ENCODE data around the gene GJB1.

GJB1 gene

GRCh38 chrX:71244359-71245128 lies 21.5 kb downstream of the GJB1 start:
- ATAC-seq: no peak
- TF ChIP-seq CSRNP3 (CRISPR knock-in tag; IDR thresholded peaks at IDR 0.05): no peak
- no peak for TF ChIP-seq ZC3H10 (CRISPR knock-in tag; IDR thresholded peaks at IDR 0.05)
- TF ChIP-seq GLIS3 (CRISPR knock-in tag; IDR thresholded peaks at IDR 0.05): no peak
- TF ChIP-seq RARB (CRISPR knock-in tag; IDR thresholded peaks at IDR 0.05): no peak

GRCh38 chrX:71245159-71245558 lies 22.1 kb downstream of the GJB1 start:
- ATAC-seq: no peak
- TF ChIP-seq, protein P1, sequence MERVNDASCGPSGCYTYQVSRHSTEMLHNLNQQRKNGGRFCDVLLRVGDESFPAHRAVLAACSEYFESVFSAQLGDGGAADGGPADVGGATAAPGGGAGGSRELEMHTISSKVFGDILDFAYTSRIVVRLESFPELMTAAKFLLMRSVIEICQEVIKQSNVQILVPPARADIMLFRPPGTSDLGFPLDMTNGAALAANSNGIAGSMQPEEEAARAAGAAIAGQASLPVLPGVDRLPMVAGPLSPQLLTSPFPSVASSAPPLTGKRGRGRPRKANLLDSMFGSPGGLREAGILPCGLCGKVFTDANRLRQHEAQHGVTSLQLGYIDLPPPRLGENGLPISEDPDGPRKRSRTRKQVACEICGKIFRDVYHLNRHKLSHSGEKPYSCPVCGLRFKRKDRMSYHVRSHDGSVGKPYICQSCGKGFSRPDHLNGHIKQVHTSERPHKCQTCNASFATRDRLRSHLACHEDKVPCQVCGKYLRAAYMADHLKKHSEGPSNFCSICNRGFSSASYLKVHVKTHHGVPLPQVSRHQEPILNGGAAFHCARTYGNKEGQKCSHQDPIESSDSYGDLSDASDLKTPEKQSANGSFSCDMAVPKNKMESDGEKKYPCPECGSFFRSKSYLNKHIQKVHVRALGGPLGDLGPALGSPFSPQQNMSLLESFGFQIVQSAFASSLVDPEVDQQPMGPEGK (CRISPR knock-in tag; IDR thresholded peaks at IDR 0.05; ENCODE audit: borderline replicate concordance): no peak
- TF ChIP-seq ZNF565 (CRISPR knock-in tag; conservative IDR thresholded peaks at IDR 0.05; ENCODE audit: low read depth): no peak
- TF ChIP-seq TCF4 (CRISPR knock-in tag; IDR thresholded peaks at IDR 0.05; ENCODE audit: borderline replicate concordance): no peak
- no peak for TF ChIP-seq GLIS3 (CRISPR knock-in tag; IDR thresholded peaks at IDR 0.05)
- TF ChIP-seq ZC3H10 (CRISPR knock-in tag; IDR thresholded peaks at IDR 0.05): no peak
- no peak for TF ChIP-seq OSR1 (CRISPR knock-in tag; IDR thresholded peaks at IDR 0.05)
- TF ChIP-seq PPARA (CRISPR knock-in tag; IDR thresholded peaks at IDR 0.05; ENCODE audit: borderline replicate concordance): no peak
- TF ChIP-seq SNAI2 (CRISPR knock-in tag; IDR thresholded peaks at IDR 0.05): no peak
- TF ChIP-seq CSRNP3 (CRISPR knock-in tag; IDR thresholded peaks at IDR 0.05): no peak
- no peak for TF ChIP-seq ZFP30 (CRISPR knock-in tag; IDR thresholded peaks at IDR 0.05)
- no peak for TF ChIP-seq RARB (CRISPR knock-in tag; IDR thresholded peaks at IDR 0.05)
- no peak for TF ChIP-seq TOX (CRISPR knock-in tag; IDR thresholded peaks at IDR 0.05; ENCODE audit: borderline replicate concordance)
- no peak for TF ChIP-seq ZNF8 (CRISPR knock-in tag; IDR thresholded peaks at IDR 0.05)
- TF ChIP-seq CREB5 (CRISPR knock-in tag; IDR thresholded peaks at IDR 0.05; ENCODE audit: low read depth): no peak
- no peak for TF ChIP-seq CSDC2 (CRISPR knock-in tag; IDR thresholded peaks at IDR 0.05)

GRCh38 chrX:71250841-71251240 lies 27.8 kb downstream of the GJB1 start:
- TF ChIP-seq BACH2 (CRISPR knock-in tag; IDR thresholded peaks at IDR 0.05; ENCODE audit: borderline replicate concordance) (no peak), CREB5 (CRISPR knock-in tag; IDR thresholded peaks at IDR 0.05; ENCODE audit: low read depth) (no peak)

GRCh38 chrX:71251466-71251973 lies 28.5 kb downstream of the GJB1 start:
- no peak for ATAC-seq
- no peak for TF ChIP-seq ZFP3 (CRISPR knock-in tag; IDR thresholded peaks at IDR 0.05)
- TF ChIP-seq PPARA (CRISPR knock-in tag; IDR thresholded peaks at IDR 0.05; ENCODE audit: borderline replicate concordance): no peak
- TF ChIP-seq GLIS3 (CRISPR knock-in tag; IDR thresholded peaks at IDR 0.05): no peak
- TF ChIP-seq CSRNP3 (CRISPR knock-in tag; IDR thresholded peaks at IDR 0.05): no peak
- no peak for TF ChIP-seq RARB (CRISPR knock-in tag; IDR thresholded peaks at IDR 0.05)
- TF ChIP-seq, protein P2, sequence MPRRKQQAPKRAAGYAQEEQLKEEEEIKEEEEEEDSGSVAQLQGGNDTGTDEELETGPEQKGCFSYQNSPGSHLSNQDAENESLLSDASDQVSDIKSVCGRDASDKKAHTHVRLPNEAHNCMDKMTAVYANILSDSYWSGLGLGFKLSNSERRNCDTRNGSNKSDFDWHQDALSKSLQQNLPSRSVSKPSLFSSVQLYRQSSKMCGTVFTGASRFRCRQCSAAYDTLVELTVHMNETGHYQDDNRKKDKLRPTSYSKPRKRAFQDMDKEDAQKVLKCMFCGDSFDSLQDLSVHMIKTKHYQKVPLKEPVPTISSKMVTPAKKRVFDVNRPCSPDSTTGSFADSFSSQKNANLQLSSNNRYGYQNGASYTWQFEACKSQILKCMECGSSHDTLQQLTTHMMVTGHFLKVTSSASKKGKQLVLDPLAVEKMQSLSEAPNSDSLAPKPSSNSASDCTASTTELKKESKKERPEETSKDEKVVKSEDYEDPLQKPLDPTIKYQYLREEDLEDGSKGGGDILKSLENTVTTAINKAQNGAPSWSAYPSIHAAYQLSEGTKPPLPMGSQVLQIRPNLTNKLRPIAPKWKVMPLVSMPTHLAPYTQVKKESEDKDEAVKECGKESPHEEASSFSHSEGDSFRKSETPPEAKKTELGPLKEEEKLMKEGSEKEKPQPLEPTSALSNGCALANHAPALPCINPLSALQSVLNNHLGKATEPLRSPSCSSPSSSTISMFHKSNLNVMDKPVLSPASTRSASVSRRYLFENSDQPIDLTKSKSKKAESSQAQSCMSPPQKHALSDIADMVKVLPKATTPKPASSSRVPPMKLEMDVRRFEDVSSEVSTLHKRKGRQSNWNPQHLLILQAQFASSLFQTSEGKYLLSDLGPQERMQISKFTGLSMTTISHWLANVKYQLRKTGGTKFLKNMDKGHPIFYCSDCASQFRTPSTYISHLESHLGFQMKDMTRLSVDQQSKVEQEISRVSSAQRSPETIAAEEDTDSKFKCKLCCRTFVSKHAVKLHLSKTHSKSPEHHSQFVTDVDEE (CRISPR knock-in tag; IDR thresholded peaks at IDR 0.05): no peak
- no peak for TF ChIP-seq OSR1 (CRISPR knock-in tag; IDR thresholded peaks at IDR 0.05)
- TF ChIP-seq CSDC2 (CRISPR knock-in tag; IDR thresholded peaks at IDR 0.05): no peak
- no peak for TF ChIP-seq ISL1 (CRISPR knock-in tag; IDR thresholded peaks at IDR 0.05)
- TF ChIP-seq ZNF70 (CRISPR knock-in tag; IDR thresholded peaks at IDR 0.05): no peak
- TF ChIP-seq TCF4 (CRISPR knock-in tag; IDR thresholded peaks at IDR 0.05; ENCODE audit: borderline replicate concordance): no peak
- TF ChIP-seq, protein P1 (CRISPR knock-in tag; IDR thresholded peaks at IDR 0.05; ENCODE audit: borderline replicate concordance): no peak

More at GRCh38 chrX:71250841-71251240, 27.8 kb downstream of the GJB1 start:
- no peak for ATAC-seq

Measured in SK-N-SH treated with all-trans-retinoic acid at 6 μM for 48 hours (cell line).